Fibroblast of mammary gland (primary cell): ENCODE results near the gene TBC1D22A.

Source experiments
- DNase-seq: peaks from one replicate; pipeline ENCODE4 v3.0.0-alpha.2; 2010; ENCODE audit warnings: low read depth
- H3K4me3 ChIP-seq: 2 replicates; pipeline ENCODE4 v1.5.1; 2011; ENCODE audit warnings: low read depth, mild to moderate bottlenecking, low read length, moderate library complexity; ENCODE audit not compliant: control insufficient read depth
- CTCF ChIP-seq: conservative IDR thresholded peaks from 2 replicates; pipeline ENCODE4 v1.5.1; 2011; ENCODE audit warnings: low read depth, low read length, inconsistent platforms; ENCODE audit not compliant: control insufficient read depth, insufficient read depth

TBC1D22A gene

GRCh38 chr22:47171441-47172221 is 409.2 kb downstream of the TBC1D22A start:
- TF ChIP-seq CTCF, result no peak
- no peak for DNase-seq
- H3K4me3 ChIP-seq, result no peak overlapping the region

GRCh38 chr22:47172771-47173534 is 410.5 kb downstream of the TBC1D22A start:
- DNase-seq, result no peak
- TF ChIP-seq CTCF, result no peak
- H3K4me3 ChIP-seq, result no peak overlapping the region

GRCh38 chr22:47173535-47174021 is 411.1 kb downstream of the TBC1D22A start:
- no peak for DNase-seq
- H3K4me3 ChIP-seq, result no peak overlapping the region
- TF ChIP-seq CTCF, result no peak

GRCh38 chr22:47174096-47174495 is 411.6 kb downstream of the TBC1D22A start:
- no peak overlapping the region for H3K4me3 ChIP-seq
- no peak for DNase-seq
- TF ChIP-seq CTCF, result no peak

GRCh38 chr22:47174671-47175112 is 412.2 kb downstream of the TBC1D22A start:
- no peak overlapping the region for H3K4me3 ChIP-seq
- TF ChIP-seq CTCF, result no peak
- DNase-seq, result no peak

GRCh38 chr22:47175151-47176025 is 412.9 kb downstream of the TBC1D22A start:
- no peak overlapping the region for H3K4me3 ChIP-seq
- TF ChIP-seq CTCF, result no peak
- DNase-seq, result peak; percentile 49
